GM21723 (cell line): Measurements from ENCODE around the gene EZH2.
A peak's percentile ranks its signal among the peaks of the same experiment; 100 is the strongest.

ENCODE experiments used
- ATAC-seq: cut with Tn5 transposase; IDR thresholded peaks from one replicate; pipeline ENCODE4 v1.9.1; 2021; ENCODE audit warnings: mild to moderate bottlenecking, moderate library complexity; ENCODE audit not compliant: unreplicated experiment

Gene EZH2

DNA sequence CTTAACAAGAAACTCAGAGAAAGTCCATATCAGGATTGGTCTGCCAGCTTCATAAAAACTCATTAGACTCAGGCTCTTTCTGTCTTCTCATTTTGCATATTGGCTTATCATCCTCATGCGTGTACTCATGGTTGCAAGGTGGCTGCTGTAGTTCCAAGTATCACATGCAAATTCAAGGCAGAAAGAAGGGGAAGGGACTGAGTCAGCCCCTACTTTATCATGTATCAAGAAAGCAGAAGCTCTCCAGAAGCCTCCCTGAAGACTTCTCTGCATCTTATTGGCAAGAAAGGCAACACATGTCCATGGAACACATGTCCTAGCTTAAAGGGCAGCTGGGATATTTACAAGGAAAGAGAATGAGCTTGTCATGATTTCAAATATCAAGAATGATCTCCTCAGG is 19.4 kb upstream of the EZH2 start:
- no peak for ATAC-seq

DNA sequence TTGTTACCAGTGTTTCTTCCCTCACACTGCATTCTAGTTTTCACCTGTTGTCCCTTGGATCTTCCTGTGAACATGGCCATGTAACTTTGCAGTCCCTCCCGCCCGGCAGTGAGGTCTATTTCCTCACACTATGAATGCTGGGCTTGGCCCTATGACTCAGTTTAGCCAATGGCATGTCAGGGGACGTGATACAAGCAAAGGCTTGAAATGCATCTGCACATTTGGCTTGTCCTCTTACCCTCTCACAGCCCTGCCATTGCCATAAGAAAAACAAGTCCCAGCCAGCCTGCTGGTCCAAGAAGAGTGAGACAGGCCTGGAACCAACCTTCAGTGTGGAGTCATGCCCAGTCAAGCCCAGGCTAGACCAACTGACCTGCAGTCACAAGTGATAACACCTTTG is 17.1 kb upstream of the EZH2 start:
- no peak for ATAC-seq

DNA sequence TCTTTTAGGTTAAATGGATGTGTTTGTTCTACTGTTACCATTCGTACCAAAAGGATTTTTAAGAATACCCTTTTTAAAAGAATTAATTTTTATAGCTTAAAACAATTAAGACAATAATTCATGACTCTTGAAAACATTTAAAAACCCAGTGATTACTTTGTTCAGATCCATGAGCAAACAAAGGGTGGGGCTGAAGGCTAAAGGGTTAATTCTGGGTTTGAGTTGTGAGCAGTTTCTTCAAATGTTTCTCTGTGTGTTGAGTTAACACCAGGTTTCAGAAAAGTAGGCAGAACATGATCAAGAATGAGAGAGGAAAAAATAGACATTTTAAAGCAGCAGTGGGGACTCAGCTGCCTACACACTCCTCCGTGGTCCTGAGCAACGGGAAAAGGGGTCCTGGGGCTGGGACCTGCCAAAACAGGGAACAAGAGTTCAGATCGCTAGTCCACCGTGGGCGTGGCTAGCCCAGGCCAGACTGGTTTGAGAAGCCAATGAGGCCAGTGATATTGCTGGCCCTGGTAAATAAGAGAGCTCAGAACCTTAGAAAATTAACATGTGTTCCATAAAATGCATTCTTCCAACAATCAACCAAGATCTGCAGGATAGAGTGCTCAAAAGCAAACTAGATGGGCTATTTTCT is 14.9 kb upstream of the EZH2 start:
- no peak for ATAC-seq

DNA sequence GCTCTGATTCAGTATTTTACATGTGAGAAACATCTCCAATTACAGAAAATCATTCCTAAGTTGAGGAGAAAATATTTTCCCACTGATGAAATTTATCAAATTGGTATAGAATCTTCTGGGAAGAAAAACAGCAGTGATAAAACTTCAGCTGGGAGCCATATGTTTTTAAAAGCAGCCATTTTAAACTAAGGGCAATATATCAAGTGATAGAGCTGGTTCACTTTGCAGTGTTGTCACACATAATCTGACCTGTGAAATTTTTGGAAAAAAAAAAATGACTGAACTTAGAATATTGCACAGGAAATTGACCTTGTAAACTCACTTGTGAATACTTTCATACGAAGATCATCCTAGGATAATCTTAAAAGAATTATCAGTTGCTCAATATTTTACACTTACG is 10.5 kb upstream of the EZH2 start:
- no peak for ATAC-seq

DNA sequence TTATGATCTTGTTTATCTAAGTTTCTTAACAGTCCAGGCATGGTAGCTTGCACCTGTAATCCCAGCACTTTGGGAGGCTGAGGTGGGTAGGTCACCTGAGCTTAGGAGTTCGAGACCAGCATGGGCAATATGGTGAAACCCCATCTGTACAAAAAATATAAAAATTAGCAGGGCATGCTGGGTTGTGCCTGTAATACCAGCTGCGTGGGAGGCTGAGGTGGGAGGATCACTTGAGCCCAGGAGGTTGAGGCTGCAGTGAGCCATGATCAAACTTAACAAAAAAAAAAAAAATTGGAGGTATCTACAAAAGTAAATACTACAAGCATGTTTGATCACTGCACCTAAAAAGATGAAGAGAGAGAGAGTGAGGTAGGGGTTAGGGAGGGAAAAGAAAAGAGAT is 9.0 kb upstream of the EZH2 start:
- ATAC-seq: no peak

DNA sequence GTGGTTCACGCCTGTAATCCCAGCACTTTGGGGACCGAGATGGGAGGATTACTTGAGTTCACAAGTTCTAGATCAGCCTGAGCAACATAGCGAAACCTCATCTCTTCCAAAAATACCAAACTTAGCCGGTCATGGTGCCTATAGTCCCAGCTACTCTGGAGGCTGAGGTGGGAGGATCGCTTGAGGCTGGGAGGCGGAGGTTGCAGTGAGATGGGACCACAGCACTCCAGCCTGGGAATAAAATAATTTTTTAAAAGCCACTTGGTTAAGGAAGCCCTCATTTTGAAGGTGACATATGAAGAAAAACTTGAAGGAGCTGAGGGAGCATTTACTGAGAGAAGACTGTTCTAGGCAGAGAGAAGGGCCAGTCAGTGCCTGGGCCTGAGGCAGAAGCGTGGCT is 4.2 kb upstream of the EZH2 start:
- no peak for ATAC-seq

DNA sequence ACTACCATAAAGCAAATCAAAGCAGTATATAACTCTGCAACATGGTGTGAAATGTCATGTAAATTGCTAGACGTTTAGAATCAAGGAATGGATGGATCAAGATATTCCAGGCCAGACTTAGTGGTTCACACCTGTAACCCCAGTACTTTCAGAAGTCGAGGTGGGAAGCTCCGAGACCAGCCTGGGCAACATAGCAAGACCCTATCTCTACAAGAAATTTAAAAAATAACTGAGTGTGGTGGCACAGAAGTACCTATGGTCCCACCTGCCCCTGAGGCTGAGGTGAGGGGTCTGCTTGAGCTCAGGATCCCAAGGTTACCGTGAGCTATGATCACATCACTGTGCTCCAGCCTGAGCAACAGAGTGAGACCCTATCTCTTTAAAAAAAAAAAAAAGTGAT is 2.8 kb upstream of the EZH2 start:
- ATAC-seq: no peak

DNA sequence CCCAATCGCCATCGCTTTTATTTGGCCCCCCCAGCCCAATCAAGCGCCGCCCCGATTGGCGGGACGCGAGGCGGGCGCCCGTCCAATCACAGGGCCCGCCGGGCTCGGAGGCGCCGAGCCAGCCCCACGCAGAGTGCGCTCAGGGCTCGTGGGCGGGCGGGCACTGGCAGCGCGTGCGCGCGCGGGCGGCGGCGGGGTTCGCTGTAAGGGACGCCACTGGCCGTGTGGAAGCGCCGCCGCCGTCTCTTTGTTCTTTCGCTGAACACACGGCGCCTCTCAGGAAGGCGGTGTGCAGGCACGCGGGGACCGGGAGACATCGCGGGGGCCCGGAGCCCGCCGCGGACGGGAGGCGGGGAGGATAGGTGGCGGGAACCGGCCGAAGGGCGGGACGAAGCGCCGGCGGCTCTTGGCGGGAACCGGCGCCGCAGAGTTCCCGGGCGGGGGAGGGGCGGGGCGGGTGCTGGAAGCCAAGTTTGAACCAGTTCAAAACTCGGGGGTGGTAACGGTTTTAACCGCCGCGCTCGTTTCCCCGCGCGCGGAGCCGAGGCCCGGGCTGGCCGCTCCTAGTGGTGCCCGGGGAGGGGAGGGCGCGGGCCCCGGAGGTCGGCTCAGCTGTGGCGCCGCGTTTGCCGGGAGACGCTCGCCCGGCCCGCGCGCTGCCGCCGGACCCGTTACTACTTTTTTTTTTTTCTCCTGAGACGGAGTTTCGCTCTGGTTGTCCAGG is 370 bp upstream of the EZH2 start:
- ATAC-seq: peak; percentile 91

DNA sequence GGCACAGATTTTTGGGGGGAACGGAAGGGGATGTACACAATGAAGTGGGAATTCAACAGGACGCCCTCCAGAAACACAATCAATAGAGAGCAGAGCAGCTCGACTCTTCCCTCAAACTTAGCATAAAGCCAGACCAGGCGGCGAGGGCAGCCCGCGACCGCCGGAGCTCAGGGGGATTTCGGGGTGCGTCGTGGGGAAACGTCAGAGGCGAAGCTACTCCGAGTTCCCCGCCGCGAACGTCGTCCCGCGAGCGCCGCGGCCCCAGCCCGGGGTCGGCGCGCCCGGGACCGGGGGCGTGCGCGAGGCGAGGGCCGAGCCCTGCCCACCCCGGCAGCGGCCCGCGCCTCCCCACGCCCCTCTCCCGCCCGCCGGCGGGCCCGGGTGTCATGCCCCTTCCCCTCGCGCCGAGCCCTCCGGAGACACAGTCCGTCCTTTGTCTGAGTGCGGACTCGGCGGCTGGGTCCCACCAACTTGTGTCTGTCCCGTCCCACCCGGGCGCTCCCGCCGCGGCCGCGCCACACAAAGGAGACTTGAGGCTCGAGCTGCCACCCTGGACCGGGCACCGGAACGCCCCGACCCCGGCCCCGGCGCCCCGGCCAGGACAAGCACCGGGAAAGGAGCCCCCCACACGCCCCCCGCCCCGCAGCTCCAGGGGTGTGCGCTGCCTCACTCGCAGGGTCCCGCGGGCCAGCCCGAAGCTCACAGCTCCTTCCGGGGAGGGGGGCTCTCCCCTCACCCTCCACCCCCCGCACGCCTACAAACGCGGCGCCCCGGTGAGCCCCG is 634 bp downstream of the EZH2 start:
- peak; percentile 36 for ATAC-seq

DNA sequence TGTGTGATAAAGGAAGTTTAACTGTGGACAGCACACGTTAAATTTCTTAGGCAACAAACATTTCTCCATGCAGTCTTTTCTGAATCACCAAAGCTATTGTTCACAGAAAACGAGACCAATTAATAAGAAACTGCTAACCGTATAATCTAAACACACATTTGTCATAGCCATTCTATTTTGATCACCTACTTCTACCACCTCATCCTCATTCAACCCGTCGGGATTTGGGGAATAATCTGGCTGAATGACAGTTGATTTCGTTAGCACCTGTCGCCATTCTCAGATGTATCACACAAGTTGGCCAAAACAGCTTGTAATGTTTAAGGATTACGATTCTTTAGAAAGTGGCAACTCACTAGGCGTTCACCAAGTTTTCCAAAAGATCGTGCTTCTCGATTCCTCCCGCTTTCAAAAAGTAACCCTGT is 1.2 kb downstream of the EZH2 start:
- ATAC-seq: no peak

DNA sequence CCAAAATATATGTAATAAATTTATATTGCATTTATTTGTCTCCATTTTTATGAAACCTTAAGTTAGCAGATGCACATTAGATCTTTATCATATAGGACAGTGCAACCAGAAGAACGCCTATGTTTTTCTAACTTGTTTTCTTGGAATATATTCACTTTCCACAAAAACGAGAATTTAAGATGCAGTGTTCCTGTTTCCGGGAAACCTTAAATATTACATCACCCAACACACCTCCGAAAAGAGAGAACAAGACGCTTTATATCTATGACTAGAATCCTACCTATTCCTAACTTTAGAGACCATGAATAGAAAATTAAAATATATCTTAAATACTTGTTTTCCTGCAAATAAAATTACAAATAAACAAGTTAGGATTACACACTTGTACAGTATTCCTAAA is 1.9 kb downstream of the EZH2 start:
- no peak for ATAC-seq

DNA sequence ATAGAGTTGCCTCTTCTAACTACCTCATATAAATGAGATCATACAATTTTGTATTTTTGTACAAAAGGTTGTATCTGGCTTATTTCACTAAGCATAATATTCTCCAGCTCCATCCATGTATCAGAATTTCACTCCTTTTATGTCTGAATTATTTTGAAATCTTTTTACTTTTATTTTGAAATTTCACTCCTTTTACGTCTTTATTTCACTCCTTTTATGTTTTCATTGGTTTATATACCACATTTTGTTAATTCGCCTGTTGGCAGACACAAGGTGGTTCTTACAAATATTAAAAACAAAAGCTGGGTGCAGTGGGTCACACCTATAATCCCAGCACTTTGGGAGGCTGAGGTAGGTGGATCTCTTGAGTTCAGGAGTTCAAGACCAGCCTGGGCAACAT is 5.8 kb downstream of the EZH2 start:
- ATAC-seq: no peak

DNA sequence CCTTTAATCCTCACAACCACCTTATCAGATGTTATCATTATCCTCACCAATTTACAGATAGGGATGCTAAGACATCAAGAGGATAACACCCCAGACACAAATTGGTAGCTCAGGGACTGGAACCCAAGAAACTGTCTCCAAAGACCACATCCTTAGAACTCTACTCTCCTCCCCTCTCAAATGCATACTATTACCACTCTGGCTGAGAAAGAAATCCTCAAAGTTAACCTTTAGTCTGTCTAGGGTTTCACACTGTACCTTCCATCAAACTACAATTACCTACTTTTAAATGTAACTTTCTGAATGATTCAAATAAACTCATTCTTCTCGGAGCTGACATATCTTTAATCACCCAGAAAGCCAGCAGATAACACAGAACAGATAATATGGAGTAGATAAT is 6.6 kb downstream of the EZH2 start:
- ATAC-seq: no peak

DNA sequence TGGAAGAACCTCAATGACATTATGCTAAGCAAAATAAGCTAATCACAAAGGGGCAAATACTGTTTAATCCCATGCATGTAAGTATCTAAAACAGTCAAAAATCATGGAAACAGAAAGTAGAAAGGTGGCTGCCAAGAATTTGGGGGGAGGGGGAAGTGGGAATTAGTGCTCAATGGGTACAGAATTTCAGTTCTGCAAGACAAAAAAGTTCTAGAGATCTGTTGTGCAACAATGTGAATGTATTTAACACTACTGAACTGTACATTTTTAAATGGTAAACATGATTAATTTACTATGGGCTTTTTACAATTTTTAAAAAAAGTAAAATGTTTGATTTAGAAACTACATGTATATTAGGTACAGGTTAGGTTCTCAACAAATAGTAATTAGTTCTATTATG is 11.9 kb downstream of the EZH2 start:
- no peak for ATAC-seq

DNA sequence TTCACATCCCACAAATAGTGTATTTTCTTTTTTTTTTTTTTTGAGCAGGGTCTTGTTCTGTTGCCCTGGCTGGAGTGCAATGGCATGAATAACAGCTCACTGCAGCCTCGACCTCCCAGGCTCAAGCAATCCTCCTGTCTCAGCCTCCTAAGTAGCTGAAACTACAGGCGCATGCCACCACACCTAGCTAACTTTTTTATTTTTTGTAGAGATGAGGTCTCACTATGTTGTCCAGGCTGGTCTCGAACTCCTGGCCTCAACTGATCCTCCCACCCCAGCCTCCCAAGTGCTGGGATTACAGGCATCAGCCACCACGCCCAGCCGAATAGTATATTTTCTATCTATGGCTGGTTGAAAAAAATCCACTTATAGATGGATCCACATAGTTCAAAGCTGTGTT is 12.5 kb downstream of the EZH2 start:
- ATAC-seq: no peak

DNA sequence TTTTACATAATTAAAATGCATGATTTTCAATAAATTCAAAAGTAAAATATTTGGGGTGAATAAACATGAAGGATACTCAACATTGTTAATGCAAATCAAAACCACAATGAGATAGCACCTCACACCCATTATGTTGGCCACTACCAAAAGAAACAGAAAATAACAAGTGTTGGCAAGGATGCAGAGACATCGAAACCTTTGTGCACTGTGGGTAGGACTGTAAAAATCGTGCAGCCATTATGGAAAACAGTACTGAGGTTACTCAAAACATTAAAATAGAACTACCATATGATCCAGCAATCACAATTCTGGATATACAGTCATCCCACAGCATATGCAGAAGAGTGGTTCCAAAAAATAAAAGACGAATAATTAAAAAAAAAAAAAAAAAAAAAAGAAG is 13.1 kb downstream of the EZH2 start:
- no peak for ATAC-seq

DNA sequence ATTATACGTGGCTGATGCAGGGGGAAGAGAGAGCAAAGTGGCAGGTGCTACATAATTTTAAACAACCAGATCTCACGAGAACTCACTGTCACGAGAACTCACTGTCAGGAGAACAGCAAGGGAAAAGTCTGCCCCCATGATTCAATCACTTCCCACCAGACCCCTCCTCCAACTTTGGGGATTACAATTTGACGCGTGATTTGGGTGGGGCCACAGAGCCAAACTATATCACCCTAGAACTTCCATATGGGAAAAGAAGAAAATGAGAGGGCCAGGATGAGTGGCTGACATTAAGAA is 15.8 kb downstream of the EZH2 start:
- no peak for ATAC-seq

DNA sequence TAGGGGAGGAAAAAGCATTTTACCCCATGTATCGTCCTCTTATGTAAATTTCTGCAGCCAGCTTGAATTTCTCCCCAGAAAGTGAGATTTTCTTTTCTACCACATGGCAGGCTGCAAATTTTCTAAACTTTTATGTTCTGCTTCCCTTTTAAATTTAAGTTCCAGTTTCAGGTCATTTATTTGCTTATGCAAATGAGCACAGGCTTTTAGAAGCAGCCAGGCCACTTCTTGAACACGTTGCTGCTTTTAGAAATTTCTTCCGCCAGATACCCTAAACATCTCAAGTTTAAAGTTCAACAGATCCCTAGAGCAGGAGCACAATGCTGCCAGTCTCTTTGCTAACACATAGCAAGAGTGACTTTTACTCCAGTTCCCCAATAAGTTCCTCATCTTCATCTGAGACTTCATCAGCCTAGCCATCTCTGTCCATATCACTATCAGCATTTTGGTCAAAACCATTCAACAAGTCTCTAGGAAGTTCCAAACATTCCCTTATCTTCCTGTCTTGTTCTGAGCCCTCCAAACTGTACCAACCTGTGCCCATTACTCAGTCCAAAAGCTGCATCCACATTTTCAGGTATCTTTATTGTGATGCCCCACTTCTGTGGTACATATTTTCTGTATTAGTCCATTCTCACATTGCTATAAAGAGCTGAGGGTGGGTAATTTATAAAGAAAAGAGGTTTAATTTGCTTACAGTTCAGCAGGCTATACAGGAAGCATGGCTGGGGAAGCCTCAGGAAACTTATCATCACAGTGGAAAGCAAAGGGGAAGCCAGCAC is 16.3 kb downstream of the EZH2 start:
- no peak for ATAC-seq

DNA sequence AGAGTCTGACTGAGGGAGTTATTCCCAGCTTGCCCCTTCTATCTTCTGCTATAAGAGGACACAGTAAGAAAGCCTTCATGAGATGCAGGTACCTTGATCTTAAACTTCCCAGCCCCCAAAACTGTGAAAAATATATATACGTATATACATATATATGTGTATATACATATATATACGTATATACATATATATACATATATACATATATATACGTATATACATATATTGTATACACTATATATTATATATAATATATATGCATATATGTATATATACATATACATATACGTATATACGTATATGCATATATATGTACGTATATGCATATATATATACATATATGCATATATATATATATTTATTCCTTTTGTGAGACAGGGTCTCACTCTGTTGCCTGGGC is 17.7 kb downstream of the EZH2 start:
- ATAC-seq: no peak

DNA sequence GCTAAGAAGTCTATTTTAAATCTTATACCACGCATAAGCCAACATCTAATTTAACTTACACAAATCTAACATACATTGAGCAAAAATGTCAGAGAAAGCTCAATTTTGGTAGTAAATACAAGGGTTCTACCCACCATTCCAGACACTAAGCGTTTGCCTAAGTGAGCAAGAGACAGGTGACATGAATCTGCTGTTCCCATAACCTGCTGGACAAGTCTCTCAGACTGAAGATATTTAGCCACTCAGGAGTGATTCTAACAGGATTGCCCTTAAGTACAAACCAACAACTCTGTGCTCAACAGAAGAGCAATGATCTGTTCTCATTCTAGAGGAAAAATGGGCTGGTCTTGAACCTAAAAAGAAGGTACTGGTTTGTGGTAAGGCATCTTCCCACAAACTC is 18.8 kb downstream of the EZH2 start:
- no peak for ATAC-seq

DNA sequence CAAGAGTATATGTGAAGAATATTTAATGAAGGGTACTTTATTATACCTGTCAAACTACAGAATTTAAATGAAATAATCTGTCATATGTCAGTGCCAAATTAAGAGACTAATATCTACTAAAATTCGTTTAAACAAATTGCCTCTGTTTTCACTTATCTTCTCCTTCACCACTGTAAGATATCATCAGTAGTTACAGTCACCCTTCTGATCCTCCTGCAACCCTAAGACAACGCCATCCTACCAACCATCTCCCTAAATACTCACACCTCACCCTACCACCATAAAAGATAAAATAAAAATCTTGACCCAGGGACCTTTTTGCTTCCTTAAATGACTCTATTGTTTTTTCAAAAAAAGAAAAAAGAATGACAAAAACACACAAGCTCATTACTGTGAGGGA is 20.8 kb downstream of the EZH2 start:
- no peak for ATAC-seq

DNA sequence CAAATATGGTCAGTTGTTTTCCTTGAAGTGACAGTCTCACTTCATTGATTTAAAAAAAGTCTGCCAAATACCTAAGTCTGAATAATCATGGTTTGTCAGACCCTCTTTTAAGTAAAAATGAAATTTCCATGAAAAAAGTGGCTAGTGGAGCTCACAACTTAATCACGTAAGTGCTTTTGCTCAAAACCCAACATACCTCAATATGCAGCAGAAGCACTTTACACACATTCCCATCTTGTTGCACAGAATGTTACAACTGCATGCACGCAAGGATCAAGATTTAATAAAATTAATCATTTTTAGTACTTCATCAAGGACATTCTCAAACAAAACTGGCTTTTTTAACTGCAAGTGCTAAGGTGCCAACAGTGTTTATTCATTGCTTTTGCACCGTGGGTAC is 21.6 kb downstream of the EZH2 start:
- no peak for ATAC-seq
